Neural crest cell (in vitro differentiated cells): ENCODE measurements around the gene SARDH. TPM values are rescaled to one million over a fixed set of nuclear protein-coding genes. Genes with fewer than 3 reads are reported as not detected.
"Not testable (repeated sequence)": the region's sequence is repeated elsewhere in the genome, so short reads cannot be mapped to it uniquely, and the experiment has no call there.

Experiments used
- DNase-seq: peaks from one replicate; pipeline ENCODE4 v3.0.0; 2021; ENCODE audit warnings: low read depth, mixed read lengths, low spot score
- H3K27ac Mint-ChIP-seq: one replicate; pipeline ENCODE4 v1.8.0; 2021; ENCODE audit warnings: mild to moderate bottlenecking, mixed read lengths; ENCODE audit not compliant: unreplicated experiment
- H3K27me3 Mint-ChIP-seq: 2 replicates; pipeline ENCODE4 v1.8.0; 2021; ENCODE audit warnings: low read depth, mild to moderate bottlenecking, mixed read lengths
- H3K36me3 Mint-ChIP-seq: 2 replicates; pipeline ENCODE4 v1.8.0; 2021; ENCODE audit warnings: low read depth, mild to moderate bottlenecking, mixed read lengths
- H3K4me1 Mint-ChIP-seq: 2 replicates; pipeline ENCODE4 v1.8.0; 2021; ENCODE audit warnings: mixed read lengths
- H3K4me3 Mint-ChIP-seq: one replicate; pipeline ENCODE4 v1.8.0; 2021; ENCODE audit warnings: mild to moderate bottlenecking, mixed read lengths
- H3K9me3 Mint-ChIP-seq: 2 replicates; pipeline ENCODE4 v1.8.0; 2021; ENCODE audit warnings: mixed read lengths
- total RNA-seq: library from RNA; stranded (reverse); gene quantifications from 2 replicates; pipeline ENCODE4 v1.2.1, GENCODE V29; 2021
- TF ChIP-seq, protein P1 (sequence below): fragments of 200-600 bp; sonication (generic); conservative IDR thresholded peaks from 2 replicates; pipeline ENCODE4 v1.5.0; 2021; ENCODE audit warnings: antibody characterized with exemption, mild to moderate bottlenecking

The SARDH gene
- total RNA-seq, 1 donor from 2014 or later: 4.5 TPM

GRCh38 chr9:133747309-133747708 lies 9.2 kb upstream of the SARDH start:
- TF ChIP-seq, protein P1, sequence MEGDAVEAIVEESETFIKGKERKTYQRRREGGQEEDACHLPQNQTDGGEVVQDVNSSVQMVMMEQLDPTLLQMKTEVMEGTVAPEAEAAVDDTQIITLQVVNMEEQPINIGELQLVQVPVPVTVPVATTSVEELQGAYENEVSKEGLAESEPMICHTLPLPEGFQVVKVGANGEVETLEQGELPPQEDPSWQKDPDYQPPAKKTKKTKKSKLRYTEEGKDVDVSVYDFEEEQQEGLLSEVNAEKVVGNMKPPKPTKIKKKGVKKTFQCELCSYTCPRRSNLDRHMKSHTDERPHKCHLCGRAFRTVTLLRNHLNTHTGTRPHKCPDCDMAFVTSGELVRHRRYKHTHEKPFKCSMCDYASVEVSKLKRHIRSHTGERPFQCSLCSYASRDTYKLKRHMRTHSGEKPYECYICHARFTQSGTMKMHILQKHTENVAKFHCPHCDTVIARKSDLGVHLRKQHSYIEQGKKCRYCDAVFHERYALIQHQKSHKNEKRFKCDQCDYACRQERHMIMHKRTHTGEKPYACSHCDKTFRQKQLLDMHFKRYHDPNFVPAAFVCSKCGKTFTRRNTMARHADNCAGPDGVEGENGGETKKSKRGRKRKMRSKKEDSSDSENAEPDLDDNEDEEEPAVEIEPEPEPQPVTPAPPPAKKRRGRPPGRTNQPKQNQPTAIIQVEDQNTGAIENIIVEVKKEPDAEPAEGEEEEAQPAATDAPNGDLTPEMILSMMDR: no peak
- no peak overlapping the region for H3K27ac Mint-ChIP-seq
- H3K27me3 Mint-ChIP-seq: peaks cover 22% of the 10 kb centered on the region
- peaks cover 10% of the 10 kb centered on the region for H3K9me3 Mint-ChIP-seq
- no peaks in the 10 kb centered on the region for H3K36me3 Mint-ChIP-seq
- DNase-seq: no peak
- no peak overlapping the region for H3K4me3 Mint-ChIP-seq
- H3K4me1 Mint-ChIP-seq: peaks cover 9% of the 10 kb centered on the region

DNA sequence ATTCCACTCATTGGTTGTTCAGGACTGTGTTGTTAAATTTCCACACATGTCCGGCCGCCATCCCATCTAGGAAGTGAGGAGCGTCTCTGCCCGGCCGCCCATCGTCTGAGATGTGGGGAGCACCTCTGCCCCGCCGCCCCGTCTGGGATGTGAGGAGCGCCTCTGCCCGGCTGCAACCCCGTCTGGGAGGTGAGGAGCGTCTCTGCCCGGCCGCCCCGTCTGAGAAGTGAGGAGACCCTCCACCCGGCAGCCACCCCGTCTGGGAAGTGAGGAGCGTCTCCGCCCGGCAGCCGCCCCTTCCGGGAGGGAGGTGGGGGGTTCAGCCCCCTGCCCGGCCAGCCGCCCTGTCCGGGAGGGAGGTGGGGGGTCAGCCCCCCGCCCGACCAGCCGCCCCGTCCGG lies 6.4 kb upstream of the SARDH start:
- not testable (repeated sequence) for H3K4me3 Mint-ChIP-seq, H3K36me3 Mint-ChIP-seq, H3K9me3 Mint-ChIP-seq, DNase-seq, H3K4me1 Mint-ChIP-seq, H3K27ac Mint-ChIP-seq
- H3K27me3 Mint-ChIP-seq: peaks cover 20% of the 10 kb centered on the region

- H3K36me3 Mint-ChIP-seq: no peaks in the 10 kb centered on the region
- peak; percentile 93 for DNase-seq
- TF ChIP-seq, protein P1: peak; percentile 96
- peaks cover 12% of the 10 kb centered on the region for H3K27me3 Mint-ChIP-seq
- H3K9me3 Mint-ChIP-seq: peaks cover 3% of the 10 kb centered on the region
- no peak overlapping the region for H3K27ac Mint-ChIP-seq
- H3K4me3 Mint-ChIP-seq: no peak overlapping the region
- peaks cover 4% of the 10 kb centered on the region for H3K4me1 Mint-ChIP-seq
These were observed 4.8 kb upstream of the SARDH start for GRCh38 chr9:133742849-133743444.

GRCh38 chr9:133742251-133742650 lies 4.1 kb upstream of the SARDH start:
- peaks cover 3% of the 10 kb centered on the region for H3K9me3 Mint-ChIP-seq
- no peak overlapping the region for H3K4me3 Mint-ChIP-seq
- no peaks in the 10 kb centered on the region for H3K36me3 Mint-ChIP-seq
- H3K4me1 Mint-ChIP-seq: peaks cover 4% of the 10 kb centered on the region
- peaks cover 10% of the 10 kb centered on the region for H3K27me3 Mint-ChIP-seq
- DNase-seq: no peak
- H3K27ac Mint-ChIP-seq: no peak overlapping the region
- TF ChIP-seq, protein P1: no peak

DNA sequence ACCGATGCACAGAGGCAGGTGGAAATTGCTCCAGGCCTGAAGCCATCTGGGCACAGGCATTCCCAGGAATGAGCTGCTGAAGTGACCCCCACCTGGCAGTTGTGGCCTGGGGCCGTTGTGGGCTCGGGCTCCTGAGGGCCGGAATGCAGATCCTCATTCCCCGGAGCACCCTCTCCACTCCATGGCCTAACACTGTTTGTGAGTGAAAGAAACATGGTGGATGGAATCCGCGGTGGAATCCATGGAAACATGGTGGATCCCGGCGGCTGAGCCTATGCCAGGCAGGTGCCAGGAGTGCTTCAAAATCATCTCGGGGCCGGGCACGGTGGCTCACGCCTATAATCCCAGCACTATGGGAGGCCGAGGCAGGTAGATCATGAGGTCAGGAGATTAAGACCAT lies 3.6 kb upstream of the SARDH start:
- Mint-ChIP-seq H3K36me3 (no peaks in the 10 kb centered on the region), H3K4me1 (peaks cover 4% of the 10 kb centered on the region), H3K4me3 (no peak overlapping the region), H3K27me3 (peaks cover 6% of the 10 kb centered on the region), H3K9me3 (peaks cover 3% of the 10 kb centered on the region), H3K27ac (no peak overlapping the region)
- TF ChIP-seq, protein P1: no peak
- no peak for DNase-seq

- Mint-ChIP-seq H3K9me3 (peaks cover 3% of the 10 kb centered on the region), H3K27me3 (peaks cover 3% of the 10 kb centered on the region)
These were observed 2.8 kb upstream of the SARDH start for GRCh38 chr9:133740911-133741310.

More at GRCh38 chr9:133740911-133741310, 2.8 kb upstream of the SARDH start:
- TF ChIP-seq, protein P1: no peak
- H3K36me3 Mint-ChIP-seq: no peaks in the 10 kb centered on the region
- H3K4me3 Mint-ChIP-seq: no peak overlapping the region
- H3K4me1 Mint-ChIP-seq: peaks cover 4% of the 10 kb centered on the region
- H3K27ac Mint-ChIP-seq: peak overlapping the region; percentile 62
- no peak for DNase-seq
